K562 (cell line): ENCODE results near the gene SLC39A5. TPM values are rescaled to one million over a fixed set of nuclear protein-coding genes. Genes with fewer than 3 reads are reported as not detected.
A peak's percentile ranks its signal among the peaks of the same experiment; 100 is the strongest.

Experiments used
- BCLAF1 ChIP-seq, 2 experiments: fragments of 450-650 bp in 1 of 2; IDR thresholded peaks; 2 replicates each; pipeline ENCODE4 v1.6.1; 2011 to 2017; ENCODE audit warnings: low read depth in 2 of 2, antibody characterized with exemption in 1 of 2, borderline replicate concordance in 1 of 2, low read length in 1 of 2, mild to moderate bottlenecking in 1 of 2, mixed read lengths in 1 of 2; ENCODE audit not compliant: control insufficient read depth in 1 of 2
- BHLHE40 ChIP-seq: IDR thresholded peaks from 2 replicates; pipeline ENCODE4 v1.6.1; 2011; ENCODE audit warnings: low read length, improper control_type of control experiment
- CREBBP ChIP-seq: IDR thresholded peaks from one replicate; pipeline ENCODE4 v1.6.1; 2012; ENCODE audit warnings: low read depth, mild to moderate bottlenecking, control low read depth, inconsistent platforms, low read length
- GTF2A2 ChIP-seq: IDR thresholded peaks from 2 replicates; pipeline ENCODE4 v1.6.1; 2016; ENCODE audit warnings: mild to moderate bottlenecking, missing genetic modification characterization, missing compliant biosample characterization
- MAFF ChIP-seq: IDR thresholded peaks from 2 replicates; pipeline ENCODE4 v1.6.1; 2012; ENCODE audit warnings: low read length, improper control_type of control experiment
- MAFG ChIP-seq: fragments of 450-650 bp; conservative IDR thresholded peaks from 2 replicates; pipeline ENCODE4 v1.6.1; 2016; ENCODE audit warnings: missing genetic modification characterization, missing compliant biosample characterization
- NONO ChIP-seq, 2 experiments: fragments of 200-400 bp in 1 of 2; fragments of 450-650 bp in 1 of 2; formaldehyde crosslinking in 1 of 2; IDR thresholded peaks; 2 replicates each; pipeline ENCODE4 v1.6.1; 2017; ENCODE audit warnings: low read depth in 2 of 2, mild to moderate bottlenecking in 2 of 2, moderate library complexity in 2 of 2, low read length in 1 of 2
- RREB1 ChIP-seq: fragments of 250-450 bp; sonication (Bioruptor Pico); IDR thresholded peaks from 2 replicates; pipeline ENCODE4 v1.4.0; 2020
- TEAD1 ChIP-seq, 2 experiments: fragments of 450-650 bp in 1 of 2; sonication (generic) in 1 of 2; formaldehyde crosslinking; IDR thresholded peaks; 2 replicates each; pipeline versions ENCODE4 v1.4.0 to v1.8.0; 2020 to 2022; ENCODE audit warnings: mild to moderate bottlenecking in 2 of 2, missing genetic modification reagents in 1 of 2
- U2AF2 ChIP-seq: fragments of 200-400 bp; formaldehyde crosslinking; optimal IDR thresholded peaks from 2 replicates; pipeline ENCODE3; 2017; ENCODE audit warnings: low read depth, mild to moderate bottlenecking, low read length
- ZNF134 ChIP-seq: fragments of 250-450 bp; sonication (Bioruptor Pico); conservative IDR thresholded peaks from 2 replicates; pipeline ENCODE4 v1.4.0; 2020
- ZNF239 ChIP-seq: fragments of 250-450 bp; sonication (Bioruptor Pico); IDR thresholded peaks from 2 replicates; pipeline ENCODE4 v1.4.0; 2020; ENCODE audit warnings: mild to moderate bottlenecking
- ZNF449 ChIP-seq: fragments of 250-450 bp; sonication (Bioruptor Pico); IDR thresholded peaks from 2 replicates; pipeline ENCODE4 v1.8.0; 2022; ENCODE audit warnings: moderate library complexity, mild to moderate bottlenecking, inconsistent platforms
- ZNF511 ChIP-seq: sonication (generic); formaldehyde crosslinking; IDR thresholded peaks from 2 replicates; pipeline ENCODE4 v1.8.0; 2022; ENCODE audit warnings: mild to moderate bottlenecking, missing genetic modification reagents
- polyA plus RNA-seq, 8 experiments: library from polyadenylated mRNA; depleted of rRNA in 4 of 8; stranded (reverse) in 5 of 8; unstranded in 3 of 8; fragments of >200 nt; fragmentation: Nextera tagmentation in 2 of 8; fragmentation: Illumina TruSeq in 1 of 8; extraction: Ambion mirVana in 2 of 8; extraction: Trizol in 1 of 8; gene quantifications; 2 replicates each; pipeline versions ENCODE4 v1.2.1 to v1.2.3, GENCODE V29; 2011 to 2014; ENCODE audit warnings: inconsistent platforms in 1 of 8, missing spikeins in 1 of 8
- total RNA-seq, 7 experiments: library from RNA; depleted of rRNA in 6 of 7; stranded (reverse); fragments of >200 nt in 6 of 7; fragmentation: Illumina TruSeq in 2 of 7; extraction: Trizol in 2 of 7; gene quantifications; 2 replicates each; pipeline versions ENCODE4 v1.2.1 to v1.2.3, GENCODE V29; 2011 to 2021; ENCODE audit warnings: low replicate concordance in 1 of 7

The SLC39A5 gene
- total and polyA plus RNA-seq, 9 of the 15 experiments (the other 6 are each of a cell fraction or from before 2014, with no cell fraction given): 0.08 to 0.10 TPM; not detected in 7

GRCh38 chr12:56221232-56221756 lies 8.6 kb upstream of the SLC39A5 start (continued):
- TF ChIP-seq NONO (IDR thresholded peaks at IDR 0.05; ENCODE audit: low read depth in 2 of 2, low read length in 1 of 2): peak in 1 of 2 experiments; percentile 96; a peak in 2 of 4 replicates
- TF ChIP-seq CREBBP: no peak
- 0 out of 2 replicates have a peak, but pooled peaks have one; percentile 17 for TF ChIP-seq ZNF511 (CRISPR knock-in tag)
- no peak for TF ChIP-seq U2AF2
- no peak for TF ChIP-seq ZNF134 (CRISPR knock-in tag)
- peak in 1 of 2 experiments; percentile 86; a peak in 2 of 4 replicates for TF ChIP-seq BCLAF1 (IDR thresholded peaks at IDR 0.05; ENCODE audit: borderline replicate concordance in 1 of 2, control insufficient read depth in 1 of 2, low read depth in 2 of 2, low read length in 1 of 2)
- TF ChIP-seq MAFG (tag): no peak
- 0 out of 2 replicates have a peak, but pooled peaks have one; percentile 10 for TF ChIP-seq BHLHE40
- TF ChIP-seq ZNF449: no peak
- TF ChIP-seq TEAD1 (CRISPR knock-in tag; IDR thresholded peaks at IDR 0.05): 0 out of 4 replicates have a peak, but pooled peaks of 1 of the 2 experiments have one; percentile 24
- no peak for TF ChIP-seq ZNF239 (CRISPR knock-in tag)
- TF ChIP-seq MAFF: no peak
- no peak for TF ChIP-seq GTF2A2 (tag)
- TF ChIP-seq RREB1 (CRISPR knock-in tag): no peak
